GM12891 (cell line): ENCODE results near the gene CADM1.

Source experiments
- DNase-seq: peaks from one replicate; pipeline ENCODE4 v3.0.0; 2011; ENCODE audit warnings: low spot score; ENCODE audit not compliant: insufficient read length
- FAIRE-seq: peaks from 2 replicates; lab custom pipeline; 2011; peaks lifted over from hg19 to GRCh38; lab: Jason Lieb, UNC
- PAX5 ChIP-seq: IDR thresholded peaks from 2 replicates; pipeline ENCODE4 v1.6.1; 2011; ENCODE audit warnings: low read length, moderate library complexity, mild to moderate bottlenecking; ENCODE audit not compliant: insufficient read depth, severe bottlenecking
- POLR2A ChIP-seq: IDR thresholded peaks from 2 replicates; pipeline ENCODE4 v1.6.1; 2011; ENCODE audit warnings: low read depth, low read length, control low read depth
- POLR2AphosphoS5 ChIP-seq: IDR thresholded peaks from 2 replicates; pipeline ENCODE4 v1.6.1; 2011; ENCODE audit warnings: low read depth, low read length, control low read depth
- POU2F2 ChIP-seq: IDR thresholded peaks from 2 replicates; pipeline ENCODE4 v1.6.1; 2011; ENCODE audit warnings: low read depth, mild to moderate bottlenecking, control low read depth, low read length, moderate library complexity
- SPI1 ChIP-seq: IDR thresholded peaks from 2 replicates; pipeline ENCODE4 v1.6.1; 2011; ENCODE audit warnings: low read depth, low read length, control low read depth
- TAF1 ChIP-seq: IDR thresholded peaks from 2 replicates; pipeline ENCODE4 v1.6.1; 2011; ENCODE audit warnings: low read depth, low read length, control low read depth

CADM1 gene

GRCh38 chr11:115348416-115348815 lies 155.8 kb downstream of the CADM1 start:
- TF ChIP-seq PAX5 (no peak), SPI1 (no peak), POLR2AphosphoS5 (no peak), POU2F2 (no peak), TAF1 (no peak), POLR2A (no peak)
- FAIRE-seq: no peak
- DNase-seq: no peak

GRCh38 chr11:115347106-115347505 lies 157.1 kb downstream of the CADM1 start:
- no peak for FAIRE-seq
- no peak for DNase-seq
- TF ChIP-seq SPI1 (no peak), POLR2AphosphoS5 (no peak), POLR2A (no peak), TAF1 (no peak), PAX5 (no peak), POU2F2 (no peak)

DNA sequence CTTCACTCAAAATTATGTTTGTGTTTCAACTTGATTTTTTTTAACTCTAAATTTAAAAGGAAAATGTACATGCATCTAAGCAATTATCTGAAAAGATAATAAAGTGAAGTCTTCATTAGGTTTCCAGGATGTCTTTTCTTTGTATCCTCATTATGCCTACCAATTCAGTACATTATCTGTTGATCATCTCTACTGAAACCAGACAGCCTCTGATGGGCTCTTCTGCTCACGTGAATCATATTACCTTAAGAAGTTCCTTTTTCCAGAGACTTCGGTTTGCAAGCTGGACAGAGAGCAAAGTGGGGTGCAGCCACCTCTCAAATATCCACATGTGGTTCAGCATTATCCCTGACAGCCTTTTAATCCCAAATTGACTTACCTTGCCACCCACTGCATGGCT lies 158.4 kb downstream of the CADM1 start:
- TF ChIP-seq POLR2AphosphoS5: no peak
- no peak for TF ChIP-seq POU2F2
- TF ChIP-seq SPI1: no peak
- no peak for TF ChIP-seq TAF1
- no peak for TF ChIP-seq PAX5
- no peak for TF ChIP-seq POLR2A
- no peak for DNase-seq
- FAIRE-seq: no peak

GRCh38 chr11:115345361-115345760 lies 158.9 kb downstream of the CADM1 start:
- no peak for TF ChIP-seq POLR2AphosphoS5
- TF ChIP-seq TAF1: no peak
- no peak for TF ChIP-seq POU2F2
- no peak for TF ChIP-seq PAX5
- no peak for TF ChIP-seq POLR2A
- TF ChIP-seq SPI1: no peak
- no peak for FAIRE-seq
- no peak for DNase-seq

DNA sequence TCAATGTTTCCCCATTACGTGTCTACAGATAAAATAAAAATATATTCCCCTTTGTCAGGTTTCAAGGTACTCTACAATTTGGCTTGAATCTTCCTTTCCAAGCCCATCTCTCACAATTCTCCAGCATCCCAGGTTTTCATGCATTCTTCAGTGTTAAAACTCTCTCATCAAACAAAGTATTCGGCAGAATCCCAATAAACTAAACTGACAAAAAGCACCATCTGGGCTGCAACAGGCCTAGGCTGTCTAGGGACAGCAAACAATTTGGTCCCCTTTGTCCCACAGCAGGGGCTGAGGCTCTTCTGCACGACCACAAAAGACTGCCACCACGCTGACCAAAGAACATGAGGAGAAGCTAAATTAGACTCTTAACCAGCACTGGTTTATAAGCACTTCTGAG lies 159.4 kb downstream of the CADM1 start:
- no peak for TF ChIP-seq TAF1
- no peak for TF ChIP-seq POLR2A
- FAIRE-seq (no peak), DNase-seq (no peak)

GRCh38 chr11:115342142-115342541 lies 162.1 kb downstream of the CADM1 start:
- DNase-seq: no peak
- FAIRE-seq: no peak
- TF ChIP-seq PAX5 (no peak), SPI1 (no peak), TAF1 (no peak), POLR2AphosphoS5 (no peak), POU2F2 (no peak), POLR2A (no peak)

GRCh38 chr11:115340874-115341273 lies 163.3 kb downstream of the CADM1 start:
- DNase-seq: no peak
- TF ChIP-seq POLR2A: no peak
- no peak for TF ChIP-seq TAF1
- no peak for TF ChIP-seq SPI1
- no peak for TF ChIP-seq PAX5
- TF ChIP-seq POLR2AphosphoS5: no peak
- TF ChIP-seq POU2F2: no peak
- no peak for FAIRE-seq

DNA sequence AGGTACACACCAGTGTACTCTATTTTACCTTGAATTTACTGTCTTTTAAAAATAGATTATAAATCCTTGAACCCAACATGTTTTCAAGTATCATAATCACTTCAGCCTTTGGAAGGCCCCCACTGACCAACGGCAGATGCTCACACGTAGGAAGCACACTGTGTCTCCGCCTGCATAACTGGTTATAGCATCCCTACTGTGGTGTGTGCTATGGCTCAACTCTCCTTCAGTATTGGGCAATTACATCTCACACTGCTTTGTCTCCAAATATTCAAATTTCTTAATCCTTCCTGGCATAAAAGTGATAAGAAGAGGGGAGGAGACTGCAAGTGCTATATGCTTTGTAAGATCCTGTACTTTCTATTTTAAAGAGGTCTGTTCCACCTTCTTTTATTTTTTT lies 165.7 kb downstream of the CADM1 start:
- no peak for FAIRE-seq
- DNase-seq: no peak
- TF ChIP-seq POU2F2 (no peak), POLR2A (no peak), SPI1 (no peak), PAX5 (no peak), TAF1 (no peak)

- DNase-seq (no peak), FAIRE-seq (no peak)
- TF ChIP-seq TAF1: no peak
- TF ChIP-seq PAX5: no peak
- TF ChIP-seq POLR2A: no peak
- TF ChIP-seq POU2F2: no peak
These were observed 169.1 kb downstream of the CADM1 start for GRCh38 chr11:115334932-115335788.

- TF ChIP-seq PAX5 (no peak), POLR2AphosphoS5 (no peak), POU2F2 (no peak), TAF1 (no peak), POLR2A (no peak), SPI1 (no peak)
These were observed 170.3 kb downstream of the CADM1 start for GRCh38 chr11:115333949-115334348.

DNA sequence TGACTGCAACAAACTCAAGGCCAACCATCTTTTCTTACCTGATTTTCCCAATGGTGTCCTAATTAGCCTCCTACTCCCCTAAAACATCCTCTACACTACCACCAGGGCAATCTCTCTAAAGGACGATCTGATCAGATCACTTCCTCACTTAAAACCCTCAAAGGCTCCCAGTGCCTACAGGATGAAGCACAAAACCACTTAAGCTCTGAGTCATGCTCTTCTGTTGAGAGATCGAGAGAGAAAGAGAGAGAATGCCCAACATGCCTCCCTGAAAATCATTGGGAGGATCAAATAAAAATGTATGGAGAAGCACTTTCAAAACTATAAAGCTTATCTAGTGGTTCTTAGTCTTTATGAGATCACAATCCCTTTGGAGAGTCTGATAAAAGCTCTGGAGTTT lies 171.1 kb downstream of the CADM1 start:
- no peak for DNase-seq
- no peak for FAIRE-seq
- TF ChIP-seq POLR2AphosphoS5: no peak
- TF ChIP-seq POU2F2: no peak
- TF ChIP-seq POLR2A: no peak
- no peak for TF ChIP-seq TAF1
- no peak for TF ChIP-seq SPI1
- no peak for TF ChIP-seq PAX5

More at GRCh38 chr11:115333949-115334348, 170.3 kb downstream of the CADM1 start:
- DNase-seq: no peak
- no peak for FAIRE-seq
